Natural killer cell (primary cell): ENCODE results near the gene NT5C. TPM values are rescaled to one million over a fixed set of nuclear protein-coding genes. Genes with fewer than 3 reads are reported as not detected.

Experiments used
- ATAC-seq, 3 donors: fragments of 150-1000 bp in 2 of 3; fragments of 200-7000 bp in 1 of 3; cut with Tn5 transposase; 1 replicate in 1 of 3; 2 replicates in 2 of 3; pipeline ENCODE4 v1.10.0; 2021; ENCODE audit warnings: mild to moderate bottlenecking in 2 of 3, moderate library complexity in 2 of 3
- DNase-seq, 2 donors: peaks; one replicate each; pipeline versions ENCODE4 v3.0.0 to v3.0.0-alpha.2; 2013 to 2021; ENCODE audit warnings: mixed read lengths in 1 of 2
- H3K27ac ChIP-seq: one replicate; pipeline ENCODE4 v1.5.1; 2013; ENCODE audit warnings: mild to moderate bottlenecking, low read length
- H3K27me3 ChIP-seq: one replicate; pipeline ENCODE4 v1.6.1; 2013; ENCODE audit warnings: low read length; ENCODE audit not compliant: control insufficient read depth, insufficient read depth
- H3K36me3 ChIP-seq: one replicate; pipeline ENCODE4 v1.6.1; 2013; ENCODE audit warnings: low read length; ENCODE audit not compliant: control insufficient read depth, insufficient read depth
- H3K4me1 ChIP-seq: one replicate; pipeline ENCODE4 v1.6.1; 2013; ENCODE audit warnings: low read length; ENCODE audit not compliant: control insufficient read depth, insufficient read depth
- H3K4me3 ChIP-seq: one replicate; pipeline ENCODE4 v1.5.1; 2013; ENCODE audit warnings: low read length
- H3K9me3 ChIP-seq: one replicate; pipeline ENCODE4 v1.6.1; 2013; ENCODE audit warnings: low read length; ENCODE audit not compliant: control insufficient read depth, insufficient read depth
- H3K27ac Mint-ChIP-seq, 2 donors: one replicate each; pipeline ENCODE4 v1.8.0; 2022; ENCODE audit warnings: mild to moderate bottlenecking in 2 of 2, mixed read lengths in 2 of 2, moderate library complexity in 1 of 2
- H3K27me3 Mint-ChIP-seq, 2 donors: one replicate each; pipeline ENCODE4 v1.8.0; 2022; ENCODE audit warnings: low read depth in 2 of 2, mixed read lengths in 2 of 2
- H3K36me3 Mint-ChIP-seq: one replicate; pipeline ENCODE4 v1.8.0; 2022; ENCODE audit warnings: mixed read lengths
- H3K4me1 Mint-ChIP-seq, 2 donors: one replicate each; pipeline ENCODE4 v1.8.0; 2022; ENCODE audit warnings: mixed read lengths in 2 of 2
- H3K4me3 Mint-ChIP-seq: one replicate; pipeline ENCODE4 v1.8.0; 2022; ENCODE audit warnings: mild to moderate bottlenecking, moderate library complexity, mixed read lengths
- H3K9me3 Mint-ChIP-seq, 2 donors: one replicate each; pipeline ENCODE4 v1.8.0; 2022; ENCODE audit warnings: mixed read lengths in 2 of 2
- WGBS: methylation state at CpG from one replicate; pipeline ENCODE4 v1.1.7; 2013; ENCODE audit warnings: missing lambda C conversion rate; ENCODE audit not compliant: insufficient coverage; 5-methylcytosine and 5-hydroxymethylcytosine counted together
- intact Hi-C: fragments of 100-400 bp; cut with micrococcal nuclease; formaldehyde crosslinking; loops from one replicate; pipeline ENCODE4 v1.14.2; 2022
- total RNA-seq, 4 donors: library from RNA; stranded (reverse); fragments of 120-200 nt in 1 of 4; gene quantifications; one replicate each; pipeline versions ENCODE4 v1.2.3 to v1.2.4, GENCODE V29; 2013 to 2022
- TF ChIP-seq, protein P1 (sequence below): fragments of 200-600 bp; IDR thresholded peaks from one replicate; pipeline ENCODE4 v1.8.0; 2022; ENCODE audit warnings: antibody characterized with exemption

The NT5C gene
- total RNA-seq, 3 donors from 2014 or later (not counting 1 experiment from before 2014, with no cell fraction given), result 58.1 to 67.4 (median 61.2) TPM

DNA sequence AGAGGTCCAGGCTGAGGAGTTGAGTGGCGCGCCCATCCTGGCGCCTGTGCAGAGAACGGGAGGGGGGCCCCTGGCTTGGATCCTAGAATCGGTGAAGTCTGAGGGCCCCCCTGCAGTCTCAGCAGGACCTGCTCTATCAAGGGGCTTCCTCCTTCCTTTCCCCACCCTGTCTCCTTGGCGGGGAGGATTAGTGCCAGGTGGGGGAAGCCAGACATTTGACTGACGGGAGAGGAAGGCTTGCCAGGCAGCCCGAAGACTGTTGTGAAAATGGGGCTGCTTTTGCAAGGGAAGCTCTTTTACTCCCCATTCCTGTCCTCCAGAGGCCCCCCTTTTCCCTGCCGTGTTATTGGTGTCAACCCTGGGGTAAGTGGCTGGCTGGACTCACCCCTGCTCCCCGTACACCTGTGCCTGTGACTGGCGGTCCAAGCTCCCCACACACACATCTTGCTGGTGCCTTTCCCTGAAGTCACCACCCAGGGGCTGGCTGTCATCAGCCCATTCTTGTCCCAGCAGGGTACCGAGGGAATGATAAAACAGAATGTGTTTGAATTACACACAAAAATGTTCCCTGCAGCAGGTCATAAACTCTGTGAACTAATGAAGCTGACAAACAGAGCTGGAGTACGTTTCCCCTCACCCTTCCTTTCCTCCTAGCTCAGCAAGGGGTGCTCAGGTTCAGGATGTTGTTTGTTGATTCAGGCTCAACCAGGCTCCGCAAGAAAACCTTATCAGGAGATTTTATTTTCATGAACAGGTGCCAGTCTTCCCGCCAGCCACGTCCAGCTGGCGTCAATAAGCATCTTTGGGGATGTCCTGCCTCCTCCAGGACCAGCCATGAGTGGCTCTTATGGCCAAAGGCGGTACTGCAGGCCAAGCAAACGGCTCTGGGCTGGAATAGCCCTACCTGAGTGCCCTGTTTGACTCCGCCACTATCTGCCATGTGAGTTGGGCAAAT lies 26.1 kb downstream of the NT5C start:
- TF ChIP-seq, protein P1, sequence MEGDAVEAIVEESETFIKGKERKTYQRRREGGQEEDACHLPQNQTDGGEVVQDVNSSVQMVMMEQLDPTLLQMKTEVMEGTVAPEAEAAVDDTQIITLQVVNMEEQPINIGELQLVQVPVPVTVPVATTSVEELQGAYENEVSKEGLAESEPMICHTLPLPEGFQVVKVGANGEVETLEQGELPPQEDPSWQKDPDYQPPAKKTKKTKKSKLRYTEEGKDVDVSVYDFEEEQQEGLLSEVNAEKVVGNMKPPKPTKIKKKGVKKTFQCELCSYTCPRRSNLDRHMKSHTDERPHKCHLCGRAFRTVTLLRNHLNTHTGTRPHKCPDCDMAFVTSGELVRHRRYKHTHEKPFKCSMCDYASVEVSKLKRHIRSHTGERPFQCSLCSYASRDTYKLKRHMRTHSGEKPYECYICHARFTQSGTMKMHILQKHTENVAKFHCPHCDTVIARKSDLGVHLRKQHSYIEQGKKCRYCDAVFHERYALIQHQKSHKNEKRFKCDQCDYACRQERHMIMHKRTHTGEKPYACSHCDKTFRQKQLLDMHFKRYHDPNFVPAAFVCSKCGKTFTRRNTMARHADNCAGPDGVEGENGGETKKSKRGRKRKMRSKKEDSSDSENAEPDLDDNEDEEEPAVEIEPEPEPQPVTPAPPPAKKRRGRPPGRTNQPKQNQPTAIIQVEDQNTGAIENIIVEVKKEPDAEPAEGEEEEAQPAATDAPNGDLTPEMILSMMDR, result peak; percentile 33
- H3K4me1 Mint-ChIP-seq, result peaks cover 10 to 13% of the 10 kb centered on the region in 2 donors
- Histone ChIP-seq H3K4me3 (no peak overlapping the region), H3K9me3 (no peaks in the 10 kb centered on the region), H3K36me3 (no peaks in the 10 kb centered on the region), H3K4me1 (peaks cover 20% of the 10 kb centered on the region), H3K27ac (no peak overlapping the region), H3K27me3 (no peaks in the 10 kb centered on the region)
- no peak overlapping the region for H3K27ac Mint-ChIP-seq
- ATAC-seq, result peak; percentile 32 to 38 (median 34)
- H3K4me3 Mint-ChIP-seq, result no peak overlapping the region
- no peaks in the 10 kb centered on the region for H3K9me3 Mint-ChIP-seq
- WGBS, result 87% methylated on average over 19 of the region's 20 CpGs
- no peaks in the 10 kb centered on the region for H3K27me3 Mint-ChIP-seq
- intact Hi-C loops, result loop anchor here (5.0 kb wide), 1 partner anchor 77 kb away; the partner anchor contains the start of gene SUMO2
- peak in 1 of 2 donors; percentile 44 for DNase-seq
- no peaks in the 10 kb centered on the region for H3K36me3 Mint-ChIP-seq

DNA sequence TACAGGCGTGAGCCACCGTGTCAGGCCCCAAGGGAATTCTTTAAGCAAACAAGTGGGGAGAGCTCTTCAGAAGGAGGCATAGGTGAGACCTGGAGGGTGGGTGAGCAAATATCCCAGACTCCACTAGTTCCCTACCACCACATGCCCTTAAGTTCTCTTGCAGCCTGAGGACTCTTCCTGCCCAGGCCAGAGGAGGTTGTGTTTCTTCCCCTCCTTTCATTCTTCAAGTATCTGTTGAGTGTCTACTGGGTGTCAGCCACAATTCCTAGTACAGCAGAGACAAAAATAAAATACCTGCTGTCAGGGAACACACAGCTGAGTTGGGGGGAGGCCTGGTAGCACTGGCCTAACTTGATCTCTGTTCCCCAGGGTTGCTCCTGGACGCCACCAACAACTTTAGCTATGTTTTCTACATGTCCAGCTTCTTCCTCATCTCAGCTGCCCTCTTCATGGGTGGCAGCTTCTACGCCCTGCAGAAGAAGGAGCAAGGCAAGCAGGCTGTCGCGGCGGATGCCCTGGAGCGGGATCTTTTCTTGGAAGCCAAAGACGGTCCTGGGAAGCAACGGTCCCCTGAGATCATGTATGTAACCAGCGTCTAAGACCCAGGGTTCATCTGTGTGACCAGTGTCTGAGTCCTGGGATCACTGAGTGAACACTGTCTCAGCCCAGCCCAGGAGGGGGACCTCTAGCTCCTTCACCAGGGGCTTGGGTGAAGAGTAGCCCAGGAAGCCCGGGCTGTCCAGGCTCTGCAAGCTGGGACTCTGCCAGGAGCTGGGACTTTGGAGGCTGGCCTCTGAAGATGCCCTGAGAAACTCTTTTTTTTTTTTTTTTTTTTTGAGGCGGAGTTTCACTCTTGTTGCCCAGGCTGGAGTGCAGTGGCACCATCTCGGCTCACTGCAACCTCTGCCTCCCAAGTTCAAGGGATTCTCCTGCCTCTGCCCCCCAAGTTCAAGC lies 27.7 kb downstream of the NT5C start:
- Mint-ChIP-seq H3K36me3 (no peaks in the 10 kb centered on the region), H3K27me3 (no peaks in the 10 kb centered on the region), H3K27ac (no peak overlapping the region), H3K4me1 (peaks cover 6 to 7% of the 10 kb centered on the region in 2 donors), H3K4me3 (no peak overlapping the region), H3K9me3 (no peaks in the 10 kb centered on the region)
- H3K4me3 ChIP-seq, result no peak overlapping the region
- DNase-seq (no peak), ATAC-seq (no peak)
- H3K9me3 ChIP-seq, result no peaks in the 10 kb centered on the region
- no peak overlapping the region for H3K27ac ChIP-seq
- H3K27me3 ChIP-seq, result no peaks in the 10 kb centered on the region
- no peaks in the 10 kb centered on the region for H3K36me3 ChIP-seq
- TF ChIP-seq, protein P1, result no peak
- 95% methylated on average over 13 of the region's 14 CpGs for WGBS
- intact Hi-C loops, result no loop called here
- peaks cover 11% of the 10 kb centered on the region for H3K4me1 ChIP-seq

DNA sequence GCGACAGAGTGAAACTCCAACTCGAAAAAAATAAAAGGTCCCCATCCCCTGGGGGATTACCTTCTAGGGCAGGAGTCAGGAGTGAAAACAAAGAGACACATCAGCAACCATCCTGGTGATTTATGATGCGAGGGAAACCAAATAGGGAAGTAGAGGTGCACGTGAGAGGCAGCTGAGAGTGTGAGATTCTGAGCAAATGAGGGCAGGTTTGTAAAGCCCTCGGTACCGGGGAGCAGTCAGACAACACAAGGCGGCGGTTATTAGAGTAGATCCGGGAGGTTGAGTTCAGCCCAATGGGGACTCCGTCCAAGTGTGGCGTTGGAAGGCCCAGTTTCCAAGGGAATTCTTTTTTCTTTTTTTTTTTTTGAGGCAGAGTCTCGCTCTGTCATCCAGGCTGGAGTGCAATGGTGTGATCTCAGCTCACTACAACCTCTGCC lies 29.1 kb downstream of the NT5C start:
- DNase-seq, result no peak
- H3K4me3 ChIP-seq, result no peak overlapping the region
- peak in 1 of 3 donors; percentile 21 for ATAC-seq
- no peak overlapping the region for H3K4me3 Mint-ChIP-seq
- H3K4me1 Mint-ChIP-seq, result no peaks in the 10 kb centered on the region
- WGBS, result 20% methylated on average over 12 of the region's 12 CpGs
- no peaks in the 10 kb centered on the region for H3K27me3 ChIP-seq
- no peaks in the 10 kb centered on the region for H3K27me3 Mint-ChIP-seq
- H3K36me3 ChIP-seq, result no peaks in the 10 kb centered on the region
- TF ChIP-seq, protein P1, result no peak
- H3K27ac Mint-ChIP-seq, result no peak overlapping the region
- no peak overlapping the region for H3K27ac ChIP-seq
- intact Hi-C loops, result no loop called here
- no peaks in the 10 kb centered on the region for H3K9me3 Mint-ChIP-seq
- peaks cover 7% of the 10 kb centered on the region for H3K4me1 ChIP-seq
- no peaks in the 10 kb centered on the region for H3K9me3 ChIP-seq
- no peaks in the 10 kb centered on the region for H3K36me3 Mint-ChIP-seq
